Measurements from ENCODE around the gene IFITM1. TPM values are rescaled to one million over a fixed set of nuclear protein-coding genes. Genes with fewer than 3 reads are reported as not detected.
"Not testable (repeated sequence)": the region's sequence is repeated elsewhere in the genome, so short reads cannot be mapped to it uniquely, and the experiment has no call there.

IFITM1 gene
- total RNA-seq, 4 donors from 2014 or later, result 29.9 to 138 (median 112) TPM

- H3K27me3 ChIP-seq, result peaks cover 17% of the 10 kb centered on the region
- WGBS, 2 donors (ENCODE audit: low coverage in 1 of 2), result 34% methylated on average over 8 of the region's 64 CpGs; no CpG with 5 or more reads in 1 of the 2 donors
- TF ChIP-seq POLR2AphosphoS5 (IDR thresholded peaks at IDR 0.05), result peak; percentile 63
- TF ChIP-seq EP300 (IDR thresholded peaks at IDR 0.05), result no peak
- peak in 1 of 2 donors; percentile 37 for TF ChIP-seq POLR2A (IDR thresholded peaks at IDR 0.05)
- TF ChIP-seq CTCF (IDR thresholded peaks at IDR 0.05), result no peak
- H3K4me1 ChIP-seq, result peaks cover 0 to 49% (median 9%) of the 10 kb centered on the region in 3 donors
- peak overlapping the region; percentile 27 to 56 for H3K4me3 ChIP-seq
- ATAC-seq, result no peak
- H3K9me3 ChIP-seq, result no peaks in the 10 kb centered on the region
- H3K36me3 ChIP-seq, result peaks cover 0 to 13% of the 10 kb centered on the region in 2 donors
- H3K27ac ChIP-seq, result peak overlapping the region in 3 of 4 donors; percentile 81 to 85 (median 82)
Measured at GRCh38 chr11:316031-316701, 2.3 kb downstream of the IFITM1 start.

- peaks cover 17% of the 10 kb centered on the region for H3K27me3 ChIP-seq
- H3K27ac ChIP-seq, result peak overlapping the region in 3 of 4 donors; percentile 63 to 85 (median 81)
- peak overlapping the region in 1 of 2 donors; percentile 56 for H3K4me3 ChIP-seq
- H3K4me1 ChIP-seq, result peaks cover 0 to 46% (median 9%) of the 10 kb centered on the region in 3 donors
- 66 to 76% methylated on average over 6 of the region's 7 CpGs for WGBS, 2 donors (ENCODE audit: low coverage in 1 of 2)
- no peaks in the 10 kb centered on the region for H3K9me3 ChIP-seq
- no peak for ATAC-seq
- TF ChIP-seq EP300 (IDR thresholded peaks at IDR 0.05), result no peak
- TF ChIP-seq POLR2AphosphoS5 (IDR thresholded peaks at IDR 0.05), result no peak
- TF ChIP-seq CTCF (IDR thresholded peaks at IDR 0.05), result no peak
- no peak for TF ChIP-seq POLR2A (IDR thresholded peaks at IDR 0.05)
- peaks cover 0 to 13% of the 10 kb centered on the region in 2 donors for H3K36me3 ChIP-seq
Measured at GRCh38 chr11:316891-317301, 3.1 kb downstream of the IFITM1 start.

GRCh38 chr11:317668-318404, 4.0 kb downstream of the IFITM1 start:
- Histone ChIP-seq H3K27me3 (peaks cover 17% of the 10 kb centered on the region), H3K4me1 (peaks cover 0 to 42% (median 9%) of the 10 kb centered on the region in 3 donors), H3K27ac (peak overlapping the region in 3 of 4 donors; percentile 63 to 85 (median 81)), H3K36me3 (peaks cover 0 to 13% of the 10 kb centered on the region in 2 donors), H3K4me3 (peak overlapping the region in 1 of 2 donors; percentile 44)
- ATAC-seq, H3K9me3 ChIP-seq: not testable (repeated sequence)
- 67 to 93% methylated on average over 2 to 9 of the region's 30 CpGs for WGBS, 2 donors (ENCODE audit: low coverage in 1 of 2)
- peak; percentile 30 for TF ChIP-seq POLR2AphosphoS5 (IDR thresholded peaks at IDR 0.05)

GRCh38 chr11:318405-319120, 4.7 kb downstream of the IFITM1 start:
- Histone ChIP-seq H3K36me3 (peaks cover 0 to 13% of the 10 kb centered on the region in 2 donors), H3K27ac (peak overlapping the region; percentile 96 to 99 (median 97)), H3K27me3 (peaks cover 17% of the 10 kb centered on the region), H3K4me3 (peak overlapping the region; percentile 79 to 96), H3K4me1 (peaks cover 0 to 40% (median 5%) of the 10 kb centered on the region in 3 donors)
- H3K9me3 ChIP-seq, result not testable (repeated sequence)
- peak; percentile 42 for ATAC-seq
- no CpG with 5 or more reads among the region's 79 CpGs for whole genome bisulfite sequencing, 2 donors (ENCODE audit: low coverage in 1 of 2)

- H3K9me3 ChIP-seq, result not testable (repeated sequence)
- ATAC-seq, result peak; percentile 39
- 0 to 7% methylated on average over 4 to 8 of the region's 29 CpGs for WGBS, 2 donors (ENCODE audit: low coverage in 1 of 2)
Measured at GRCh38 chr11:319121-319887, 5.5 kb downstream of the IFITM1 start.

GRCh38 chr11:319888-320273, 6.0 kb downstream of the IFITM1 start:
- no CpG with 5 or more reads among the region's 10 CpGs for WGBS, 2 donors (ENCODE audit: low coverage in 1 of 2)
- not testable (repeated sequence) for H3K9me3 ChIP-seq, ATAC-seq
- Histone ChIP-seq H3K27me3 (peaks cover 17% of the 10 kb centered on the region), H3K36me3 (peaks cover 0 to 13% of the 10 kb centered on the region in 2 donors), H3K4me3 (peak overlapping the region; percentile 79 to 96), H3K4me1 (peaks cover 4 to 52% (median 11%) of the 10 kb centered on the region in 3 donors), H3K27ac (peak overlapping the region; percentile 96 to 99 (median 97))

More at GRCh38 chr11:319121-319887, 5.5 kb downstream of the IFITM1 start:
- Histone ChIP-seq H3K36me3 (peaks cover 0 to 13% of the 10 kb centered on the region in 2 donors), H3K4me1 (peaks cover 0 to 46% (median 5%) of the 10 kb centered on the region in 3 donors), H3K27me3 (peaks cover 17% of the 10 kb centered on the region), H3K27ac (peak overlapping the region; percentile 96 to 99 (median 97)), H3K4me3 (peak overlapping the region; percentile 79 to 96)
- TF ChIP-seq CTCF (IDR thresholded peaks at IDR 0.05) (peak in 2 of 4 experiments; percentile 39), POLR2AphosphoS5 (IDR thresholded peaks at IDR 0.05) (peak; percentile 33)
